A549 (cell line): ENCODE measurements around the gene PGS1. TPM values are rescaled to one million over a fixed set of nuclear protein-coding genes. Genes with fewer than 3 reads are reported as not detected.

Source experiments
- ATAC-seq, 2 experiments: fragments of 200-7000 bp in 1 of 2; fragments of >200 bp in 1 of 2; cut with Nextera tagmentation in 1 of 2; cut with Tn5 transposase in 1 of 2; 3 replicates each; pipeline versions ENCODE4 v1.8.0 to v1.9.1; 2018 to 2020; ENCODE audit warnings: mild to moderate bottlenecking in 1 of 2, moderate library complexity in 1 of 2
- CTCF ChIA-PET: fragments of 300-600 bp; sonication (Branson Sonifier 250); formaldehyde crosslinking; extraction: SDS; loops from one replicate; lab custom pipeline; 2021; ENCODE audit warnings: antibody characterized with exemption, inconsistent platforms; lab: Yijun Ruan, JAX
- POLR2A ChIA-PET: fragments of 350-600 bp; formaldehyde crosslinking; extraction: SDS; loops from one replicate; lab custom pipeline; 2021; ENCODE audit warnings: antibody characterized with exemption, inconsistent platforms; lab: Yijun Ruan, JAX
- DNase-seq, 2 experiments: peaks; one replicate each; pipeline versions ENCODE4 v3.0.0 to v3.0.0-alpha.2; 2011 to 2016; ENCODE audit warnings: low read depth in 1 of 2, low spot score in 1 of 2
- FAIRE-seq: peaks from 2 replicates; lab custom pipeline; 2011; peaks lifted over from hg19 to GRCh38; lab: Jason Lieb, UNC
- H3K27ac ChIP-seq, 2 experiments: fragments of >200 bp; sonication (Bioruptor Twin); formaldehyde crosslinking; 3 replicates each; pipeline ENCODE4 v1.5.1; 2016 to 2017
- H3K4me1 ChIP-seq: fragments of >200 bp; sonication (Bioruptor Twin); formaldehyde crosslinking; 3 replicates; pipeline ENCODE4 v1.6.1; 2016
- H3K4me2 ChIP-seq: fragments of >200 bp; sonication (Bioruptor Twin); formaldehyde crosslinking; 3 replicates; pipeline ENCODE4 v1.6.1; 2016
- H3K4me3 ChIP-seq: fragments of >200 bp; sonication (Bioruptor Twin); formaldehyde crosslinking; 3 replicates; pipeline ENCODE4 v1.5.1; 2016
- H3K9me3 ChIP-seq: fragments of >200 bp; sonication (Bioruptor Twin); formaldehyde crosslinking; 3 replicates; pipeline ENCODE4 v1.6.1; 2016
- BHLHE40 ChIP-seq: IDR thresholded peaks from 2 replicates; pipeline ENCODE4 v1.6.1; 2012; ENCODE audit warnings: low read depth, low read length, inconsistent platforms
- CHD2 ChIP-seq: fragments of 150-350 bp; IDR thresholded peaks from 2 replicates; pipeline ENCODE4 v1.6.1; 2014; ENCODE audit warnings: low read length; ENCODE audit not compliant: partially characterized antibody
- EHF ChIP-seq: fragments of 250-450 bp; sonication (Bioruptor Pico); IDR thresholded peaks from 2 replicates; pipeline ENCODE4 v1.5.0; 2020; ENCODE audit warnings: mild to moderate bottlenecking
- ELK1 ChIP-seq: fragments of 150-350 bp; IDR thresholded peaks from 2 replicates; pipeline ENCODE4 v1.6.1; 2014; ENCODE audit warnings: low read depth, mild to moderate bottlenecking, low read length
- FOSB ChIP-seq: fragments of 250-450 bp; sonication (Bioruptor Pico); IDR thresholded peaks from 2 replicates; pipeline ENCODE4 v1.5.0; 2020; ENCODE audit warnings: mild to moderate bottlenecking, moderate library complexity
- HDAC2 ChIP-seq: fragments of 200-600 bp; sonication (generic); IDR thresholded peaks from 2 replicates; pipeline ENCODE4 v1.6.1; 2016
- HOXB13 ChIP-seq: fragments of 250-450 bp; sonication (Bioruptor Pico); IDR thresholded peaks from 2 replicates; pipeline ENCODE4 v1.5.0; 2020; ENCODE audit warnings: low read depth, mild to moderate bottlenecking, moderate library complexity
- HOXB5 ChIP-seq: fragments of 250-450 bp; sonication (Bioruptor Pico); IDR thresholded peaks from 2 replicates; pipeline ENCODE4 v1.5.0; 2020; ENCODE audit warnings: mild to moderate bottlenecking, moderate library complexity
- JUN ChIP-seq, 2 experiments: fragments of >200 bp; sonication (Bioruptor Twin); formaldehyde crosslinking; IDR thresholded peaks; 2 replicates in 1 of 2; 3 replicates in 1 of 2; pipeline ENCODE4 v1.6.1; 2016 to 2017
- JUNB ChIP-seq: fragments of >200 bp; sonication (Bioruptor Twin); formaldehyde crosslinking; IDR thresholded peaks from 2 replicates; pipeline ENCODE4 v1.6.1; 2016
- KDM5A ChIP-seq: fragments of 200-600 bp; sonication (generic); IDR thresholded peaks from 2 replicates; pipeline ENCODE4 v1.6.1; 2016; ENCODE audit warnings: antibody characterized with exemption, mild to moderate bottlenecking
- MAZ ChIP-seq: fragments of 150-350 bp; IDR thresholded peaks from 2 replicates; pipeline ENCODE4 v1.6.1; 2014; ENCODE audit warnings: antibody characterized with exemption, low read depth, low read length, borderline replicate concordance
- PHF8 ChIP-seq: fragments of 200-600 bp; sonication (generic); IDR thresholded peaks from 2 replicates; pipeline ENCODE4 v1.6.1; 2016; ENCODE audit warnings: low read depth, mild to moderate bottlenecking, antibody characterized with exemption, moderate library complexity, borderline replicate concordance
- POLR2AphosphoS2 ChIP-seq: conservative IDR thresholded peaks from 2 replicates; pipeline ENCODE4 v1.6.1; 2012; ENCODE audit warnings: low read length, improper control_type of control experiment, inconsistent platforms
- SMC3 ChIP-seq: fragments of >200 bp; sonication (Bioruptor Twin); formaldehyde crosslinking; IDR thresholded peaks from 3 replicates; pipeline ENCODE4 v1.6.1; 2018; ENCODE audit warnings: inconsistent platforms
- SREBF2 ChIP-seq: fragments of 450-650 bp; IDR thresholded peaks from 2 replicates; pipeline ENCODE4 v1.6.1; 2014; ENCODE audit warnings: mild to moderate bottlenecking, moderate library complexity
- TP53 ChIP-seq: fragments of 250-450 bp; sonication (Bioruptor Pico); IDR thresholded peaks from 2 replicates; pipeline ENCODE4 v1.5.0; 2021; ENCODE audit warnings: mild to moderate bottlenecking, moderate library complexity
- ZC3H11A ChIP-seq: fragments of 450-650 bp; IDR thresholded peaks from 2 replicates; pipeline ENCODE4 v1.6.1; 2014; ENCODE audit warnings: antibody characterized with exemption, mild to moderate bottlenecking
- ZFP36 ChIP-seq: fragments of 450-650 bp; IDR thresholded peaks from 2 replicates; pipeline ENCODE4 v1.6.1; 2014; ENCODE audit warnings: borderline replicate concordance; ENCODE audit not compliant: partially characterized antibody
- ZNF302 ChIP-seq: fragments of 250-450 bp; sonication (Bioruptor Pico); IDR thresholded peaks from 2 replicates; pipeline ENCODE4 v1.9.0; 2021; ENCODE audit warnings: inconsistent platforms, mild to moderate bottlenecking, moderate library complexity
- ZSCAN20 ChIP-seq: fragments of 250-450 bp; sonication (Bioruptor Pico); IDR thresholded peaks from 2 replicates; pipeline ENCODE4 v1.8.0; 2022; ENCODE audit warnings: mild to moderate bottlenecking, moderate library complexity
- whole genome bisulfite sequencing: methylation state at CpG from one replicate; pipeline ENCODE4 v1.1.6; 2017; ENCODE audit errors: missing lambda C conversion rate; 5-methylcytosine and 5-hydroxymethylcytosine counted together
- polyA plus RNA-seq, 4 experiments: library from polyadenylated mRNA; depleted of rRNA in 3 of 4; stranded (reverse); fragments of >200 nt; fragmentation: RNase III in 1 of 4; extraction: RNeasy Plus Mini Kit Qiagen cat#74134 plus additional on column Dnase treatment in 1 of 4; gene quantifications; 2 replicates in 3 of 4; 3 replicates in 1 of 4; pipeline ENCODE4 v1.2.3, GENCODE V29; 2011 to 2017
- TF ChIP-seq, protein P1 (sequence below): fragments of 200-600 bp; sonication (generic); IDR thresholded peaks from 2 replicates; pipeline ENCODE4 v1.6.1; 2016; ENCODE audit warnings: antibody characterized with exemption, mild to moderate bottlenecking, moderate library complexity
- TF ChIP-seq, protein P2 (sequence below): IDR thresholded peaks from 2 replicates; pipeline ENCODE4 v1.6.1; 2012; ENCODE audit warnings: low read depth, borderline replicate concordance
- TF ChIP-seq, protein P3 (sequence below): fragments of 250-450 bp; sonication (Bioruptor Pico); IDR thresholded peaks from 2 replicates; pipeline ENCODE4 v1.5.0; 2020; ENCODE audit warnings: low read depth, mild to moderate bottlenecking, moderate library complexity

Gene PGS1
- polyA plus RNA-seq, 2 of the 4 experiments (the other 2 are of a cell fraction), result 23.7 to 29.5 TPM

DNA sequence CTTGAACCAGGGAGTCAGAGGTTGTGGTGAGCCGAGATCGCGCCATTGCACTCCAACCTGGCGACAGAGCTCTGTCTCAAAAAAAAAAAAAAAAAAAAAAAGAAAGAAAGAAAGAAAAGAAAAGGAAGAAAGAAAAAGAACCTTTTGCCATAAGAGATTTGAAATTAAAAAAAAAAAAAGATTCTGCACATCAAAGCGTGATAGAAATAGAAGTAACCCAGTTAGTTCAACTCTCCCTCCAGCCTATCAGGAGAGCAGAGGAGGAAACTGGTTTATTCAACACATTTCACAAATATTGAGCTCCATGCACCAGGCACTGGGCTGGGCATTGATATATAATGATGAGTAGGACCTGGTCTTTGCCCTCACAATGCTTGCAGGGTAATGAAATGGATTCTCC lies 16.2 kb upstream of the PGS1 start:
- no peak for TF ChIP-seq KDM5A
- no peak for TF ChIP-seq POLR2AphosphoS2
- no peak for TF ChIP-seq ELK1
- TF ChIP-seq BHLHE40, result no peak
- no peak for TF ChIP-seq HOXB13 (CRISPR knock-in tag)
- no peak for TF ChIP-seq FOSB (CRISPR knock-in tag)
- TF ChIP-seq, protein P1, sequence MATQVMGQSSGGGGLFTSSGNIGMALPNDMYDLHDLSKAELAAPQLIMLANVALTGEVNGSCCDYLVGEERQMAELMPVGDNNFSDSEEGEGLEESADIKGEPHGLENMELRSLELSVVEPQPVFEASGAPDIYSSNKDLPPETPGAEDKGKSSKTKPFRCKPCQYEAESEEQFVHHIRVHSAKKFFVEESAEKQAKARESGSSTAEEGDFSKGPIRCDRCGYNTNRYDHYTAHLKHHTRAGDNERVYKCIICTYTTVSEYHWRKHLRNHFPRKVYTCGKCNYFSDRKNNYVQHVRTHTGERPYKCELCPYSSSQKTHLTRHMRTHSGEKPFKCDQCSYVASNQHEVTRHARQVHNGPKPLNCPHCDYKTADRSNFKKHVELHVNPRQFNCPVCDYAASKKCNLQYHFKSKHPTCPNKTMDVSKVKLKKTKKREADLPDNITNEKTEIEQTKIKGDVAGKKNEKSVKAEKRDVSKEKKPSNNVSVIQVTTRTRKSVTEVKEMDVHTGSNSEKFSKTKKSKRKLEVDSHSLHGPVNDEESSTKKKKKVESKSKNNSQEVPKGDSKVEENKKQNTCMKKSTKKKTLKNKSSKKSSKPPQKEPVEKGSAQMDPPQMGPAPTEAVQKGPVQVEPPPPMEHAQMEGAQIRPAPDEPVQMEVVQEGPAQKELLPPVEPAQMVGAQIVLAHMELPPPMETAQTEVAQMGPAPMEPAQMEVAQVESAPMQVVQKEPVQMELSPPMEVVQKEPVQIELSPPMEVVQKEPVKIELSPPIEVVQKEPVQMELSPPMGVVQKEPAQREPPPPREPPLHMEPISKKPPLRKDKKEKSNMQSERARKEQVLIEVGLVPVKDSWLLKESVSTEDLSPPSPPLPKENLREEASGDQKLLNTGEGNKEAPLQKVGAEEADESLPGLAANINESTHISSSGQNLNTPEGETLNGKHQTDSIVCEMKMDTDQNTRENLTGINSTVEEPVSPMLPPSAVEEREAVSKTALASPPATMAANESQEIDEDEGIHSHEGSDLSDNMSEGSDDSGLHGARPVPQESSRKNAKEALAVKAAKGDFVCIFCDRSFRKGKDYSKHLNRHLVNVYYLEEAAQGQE, result no peak
- TF ChIP-seq JUN (IDR thresholded peaks at IDR 0.05), result no peak
- no peak for TF ChIP-seq PHF8
- no peak for TF ChIP-seq SREBF2
- no peak for TF ChIP-seq TP53 (CRISPR knock-in tag)
- no peak for TF ChIP-seq ZFP36
- no peak for TF ChIP-seq MAZ
- H3K27ac ChIP-seq, result no peak overlapping the region
- 97% methylated on average over 5 of the region's 5 CpGs for WGBS
- no peak for ATAC-seq
- H3K9me3 ChIP-seq, result no peaks in the 10 kb centered on the region
- POLR2A ChIA-PET, result no interaction called here
- CTCF ChIA-PET, result interaction anchor here (0.6 to 15.5 kb wide), 14 partner anchors 13 to 346 kb away, joined by 3 to 388 read pairs (median 31); partner anchors contain the start of gene PGS1
- H3K4me1 ChIP-seq, result peaks cover 19% of the 10 kb centered on the region
- no peak overlapping the region for H3K4me2 ChIP-seq
- DNase-seq, result no peak
- no peak for FAIRE-seq
- no peak overlapping the region for H3K4me3 ChIP-seq

DNA sequence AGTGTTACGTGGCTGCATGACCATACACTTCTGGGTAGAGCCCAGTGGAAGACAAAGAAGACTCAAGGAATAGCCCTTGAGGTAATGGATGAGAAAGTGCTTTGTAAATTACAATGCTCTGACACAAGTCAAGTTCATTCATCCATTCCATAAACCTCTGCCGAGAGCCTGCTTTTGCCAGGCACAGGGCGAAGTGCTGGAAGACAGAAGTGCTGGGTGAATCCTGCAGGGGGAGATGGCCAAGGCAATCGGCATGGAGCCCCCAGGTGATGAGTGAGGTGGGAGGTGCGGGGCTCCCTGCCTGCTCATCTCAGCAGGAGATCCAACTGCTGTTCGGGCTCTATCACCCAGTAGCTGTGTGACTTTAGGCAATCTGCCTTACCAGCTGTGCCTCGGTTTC lies 15.8 kb upstream of the PGS1 start:
- Histone ChIP-seq H3K4me3 (no peak overlapping the region), H3K27ac (no peak overlapping the region), H3K4me1 (peaks cover 14% of the 10 kb centered on the region), H3K4me2 (no peak overlapping the region), H3K9me3 (no peaks in the 10 kb centered on the region)
- 79% methylated on average over 7 of the region's 7 CpGs for WGBS
- DNase-seq (no peak), ATAC-seq (no peak), FAIRE-seq (no peak)
- TF ChIP-seq HDAC2, result no peak
- TF ChIP-seq JUN (IDR thresholded peaks at IDR 0.05), result no peak
- TF ChIP-seq ZNF302 (CRISPR knock-in tag), result no peak
- TF ChIP-seq FOSB (CRISPR knock-in tag), result no peak
- POLR2A ChIA-PET, result no interaction called here
- CTCF ChIA-PET, result interaction anchor here (0.6 to 15.5 kb wide), 10 partner anchors 13 to 282 kb away, joined by 3 to 388 read pairs (median 40); partner anchors contain the start of gene PGS1

- no peak for FAIRE-seq
- Histone ChIP-seq H3K9me3 (no peaks in the 10 kb centered on the region), H3K4me1 (peaks cover 4% of the 10 kb centered on the region)
- no peak for DNase-seq
- no peak for ATAC-seq
- TF ChIP-seq ELK1, result no peak
- TF ChIP-seq ZFP36, result no peak
- TF ChIP-seq SMC3, result no peak
- TF ChIP-seq, protein P2, sequence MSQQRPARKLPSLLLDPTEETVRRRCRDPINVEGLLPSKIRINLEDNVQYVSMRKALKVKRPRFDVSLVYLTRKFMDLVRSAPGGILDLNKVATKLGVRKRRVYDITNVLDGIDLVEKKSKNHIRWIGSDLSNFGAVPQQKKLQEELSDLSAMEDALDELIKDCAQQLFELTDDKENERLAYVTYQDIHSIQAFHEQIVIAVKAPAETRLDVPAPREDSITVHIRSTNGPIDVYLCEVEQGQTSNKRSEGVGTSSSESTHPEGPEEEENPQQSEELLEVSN, result no peak
- TF ChIP-seq JUN (IDR thresholded peaks at IDR 0.05), result no peak
- TF ChIP-seq EHF (CRISPR knock-in tag), result no peak
- no peak for TF ChIP-seq TP53 (CRISPR knock-in tag)
- no peak for TF ChIP-seq ZC3H11A
- no peak for TF ChIP-seq JUNB
- TF ChIP-seq HOXB13 (CRISPR knock-in tag), result no peak
- TF ChIP-seq CHD2, result no peak
- no peak for TF ChIP-seq HOXB5
- no peak for TF ChIP-seq BHLHE40
- no peak for TF ChIP-seq ZSCAN20
- TF ChIP-seq, protein P3, sequence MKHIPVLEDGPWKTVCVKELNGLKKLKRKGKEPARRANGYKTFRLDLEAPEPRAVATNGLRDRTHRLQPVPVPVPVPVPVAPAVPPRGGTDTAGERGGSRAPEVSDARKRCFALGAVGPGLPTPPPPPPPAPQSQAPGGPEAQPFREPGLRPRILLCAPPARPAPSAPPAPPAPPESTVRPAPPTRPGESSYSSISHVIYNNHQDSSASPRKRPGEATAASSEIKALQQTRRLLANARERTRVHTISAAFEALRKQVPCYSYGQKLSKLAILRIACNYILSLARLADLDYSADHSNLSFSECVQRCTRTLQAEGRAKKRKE (CRISPR knock-in tag), result no peak
- TF ChIP-seq, all 56 proteins: peak for 0
- 85% methylated on average over 26 of the region's 26 CpGs for WGBS
- Histone ChIP-seq H3K4me2 (no peak overlapping the region), H3K27ac (no peak overlapping the region), H3K4me3 (no peak overlapping the region)
- POLR2A ChIA-PET, result no interaction called here
- CTCF ChIA-PET, result interaction anchor here (0.7 to 15.5 kb wide), 11 partner anchors 11 to 114 kb away, joined by 3 to 388 read pairs (median 13); partner anchors contain the start of gene PGS1
Observed at GRCh38 chr17:78364436-78365281, 13.8 kb upstream of the PGS1 start.
